ENCODE measurements around the gene PTPN11. TPM values are rescaled to one million over a fixed set of nuclear protein-coding genes. Genes with fewer than 3 reads are reported as not detected.
"Not testable (repeated sequence)": the region's sequence is repeated elsewhere in the genome, so short reads cannot be mapped to it uniquely, and the experiment has no call there.

The PTPN11 gene
- total RNA-seq, 3 donors from 2014 or later = 53.5 to 118 (median 70.7) TPM

- no peaks in the 10 kb centered on the region for H3K36me3 ChIP-seq (ENCODE audit: low read depth)
- H3K9me3 ChIP-seq = no peaks in the 10 kb centered on the region
- H3K4me1 ChIP-seq (ENCODE audit: low read depth) = peaks cover 14% of the 10 kb centered on the region
- DNase-seq (no peak), ATAC-seq (no peak)
- intact Hi-C loops (cut with DNase I, micrococcal nuclease) = no loop called here
- no peak for TF ChIP-seq CTCF (IDR thresholded peaks at IDR 0.05)
- H3K4me3 ChIP-seq = no peak overlapping the region
These were observed 11.9 kb upstream of the PTPN11 start for GRCh38 chr12:112406519-112407488.

- intact Hi-C loops (cut with DNase I, micrococcal nuclease); DNase-seq; H3K9me3 ChIP-seq; ATAC-seq; H3K36me3 ChIP-seq (ENCODE audit: low read depth); H3K4me3 ChIP-seq: not testable (repeated sequence)
- peaks cover 14% of the 10 kb centered on the region for H3K4me1 ChIP-seq (ENCODE audit: low read depth)
These were observed 11.1 kb upstream of the PTPN11 start for GRCh38 chr12:112407683-112408082.

- H3K9me3 ChIP-seq = no peaks in the 10 kb centered on the region
- DNase-seq (no peak), ATAC-seq (peak; percentile 13)
- no peaks in the 10 kb centered on the region for H3K36me3 ChIP-seq (ENCODE audit: low read depth)
- no peak for TF ChIP-seq CTCF (IDR thresholded peaks at IDR 0.05)
- peaks cover 14% of the 10 kb centered on the region for H3K4me1 ChIP-seq (ENCODE audit: low read depth)
- intact Hi-C loops (cut with DNase I, micrococcal nuclease) = no loop called here
- H3K4me3 ChIP-seq = no peak overlapping the region
These were observed 10.1 kb upstream of the PTPN11 start for GRCh38 chr12:112408621-112409020.

GRCh38 chr12:112409064-112409905, 9.5 kb upstream of the PTPN11 start, which contains the start of gene RPL6:
RPL6 (minus strand) TSS chr12:112409605; CDS start chr12:112408656, 949 bp downstream.
- ATAC-seq (peak; percentile 97), DNase-seq (peak; percentile 76 to 87 (median 81))
- no peaks in the 10 kb centered on the region for H3K9me3 ChIP-seq
- peaks cover 14% of the 10 kb centered on the region for H3K4me1 ChIP-seq (ENCODE audit: low read depth)
- H3K36me3 ChIP-seq (ENCODE audit: low read depth) = no peaks in the 10 kb centered on the region
- TF ChIP-seq CTCF (IDR thresholded peaks at IDR 0.05) = no peak
- intact Hi-C loops (cut with DNase I, micrococcal nuclease) = no loop called here
- H3K4me3 ChIP-seq = peak within 1 kb of the TSS; percentile 64

- DNase-seq (no peak), ATAC-seq (no peak)
- intact Hi-C loops (cut with DNase I, micrococcal nuclease) = no loop called here
- no peak for TF ChIP-seq CTCF (IDR thresholded peaks at IDR 0.05)
- H3K4me1 ChIP-seq (ENCODE audit: low read depth) = peaks cover 14% of the 10 kb centered on the region
- H3K4me3 ChIP-seq = no peak overlapping the region
- no peaks in the 10 kb centered on the region for H3K36me3 ChIP-seq (ENCODE audit: low read depth)
- no peaks in the 10 kb centered on the region for H3K9me3 ChIP-seq
These were observed 8.9 kb upstream of the PTPN11 start for GRCh38 chr12:112409906-112410244.
